HG03025 (cell line): Measurements from ENCODE around the gene ANKRD13C.
"Not testable (repeated sequence)": the region's sequence is repeated elsewhere in the genome, so short reads cannot be mapped to it uniquely, and the experiment has no call there.

Source experiments
- ATAC-seq: cut with Tn5 transposase; IDR thresholded peaks from one replicate; pipeline ENCODE4 v1.9.1; 2021; ENCODE audit warnings: mild to moderate bottlenecking, moderate library complexity; ENCODE audit not compliant: unreplicated experiment, low FRiP score

Gene ANKRD13C

DNA sequence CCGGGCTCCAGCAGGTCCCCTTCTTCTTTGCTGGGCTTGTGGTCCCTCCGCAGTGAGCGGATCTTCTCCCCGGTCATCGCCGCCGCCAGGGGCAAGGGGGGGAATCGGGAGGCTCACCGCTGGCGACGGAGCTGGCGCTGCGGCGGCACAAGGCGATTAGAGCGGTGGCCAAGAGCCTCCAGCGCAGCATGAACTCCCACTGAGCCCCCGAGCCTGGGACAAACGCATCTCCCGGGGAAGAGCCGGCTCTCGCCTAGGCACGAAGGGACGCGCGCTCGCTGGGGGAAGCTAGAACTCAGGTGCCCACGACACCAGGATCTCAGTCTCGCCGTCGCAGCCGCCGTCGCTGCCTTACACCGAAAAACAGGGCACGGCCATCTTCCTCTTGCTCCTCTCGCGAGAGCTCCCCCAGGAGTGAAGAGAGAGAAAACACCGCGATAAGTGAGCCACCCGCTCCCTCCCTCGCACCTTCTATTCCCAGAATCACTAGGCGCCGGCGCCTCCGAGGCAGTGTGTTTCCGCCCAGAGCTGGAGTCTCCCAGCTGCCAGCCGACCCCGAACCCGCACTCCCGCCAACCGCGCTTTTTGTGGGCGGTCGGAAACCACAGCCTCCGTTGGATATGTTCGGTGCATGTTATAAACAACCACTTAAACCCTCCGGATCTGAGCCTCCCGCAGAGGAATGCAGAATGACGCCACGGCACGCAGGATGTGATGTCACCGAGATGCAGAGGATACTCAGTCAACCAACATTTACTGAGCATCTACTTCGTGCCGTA lies at the start of gene ANKRD13C:
ANKRD13C (minus strand) TSS at position 391 of the 779 bp plus-strand sequence; CDS start at position 77, 314 bp downstream.
- peak; percentile 93 for ATAC-seq

GRCh38 chr1:70403759-70404158 lies 49.2 kb upstream of the ANKRD13C start:
- ATAC-seq: no peak

GRCh38 chr1:70401974-70402373 lies 47.5 kb upstream of the ANKRD13C start:
- no peak for ATAC-seq

DNA sequence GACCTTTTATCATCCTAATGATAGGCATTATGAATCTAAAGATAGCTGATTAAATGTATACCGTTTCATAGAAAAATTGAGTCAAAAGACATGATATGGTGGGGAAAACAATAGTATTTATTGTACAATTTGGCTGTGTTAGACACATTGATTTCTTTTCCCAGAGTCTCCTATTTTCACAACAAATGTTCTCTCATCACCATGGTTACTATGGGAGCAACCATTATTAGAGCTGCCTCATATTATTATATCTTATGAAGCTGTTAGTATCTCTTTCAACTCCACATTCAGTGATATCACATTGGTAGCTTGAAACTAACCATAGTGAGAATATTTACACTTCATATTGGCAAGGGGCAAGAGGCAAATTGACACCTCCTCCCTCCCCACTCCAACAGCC lies 45.8 kb upstream of the ANKRD13C start:
- no peak for ATAC-seq

- no peak for ATAC-seq
Measured at GRCh38 chr1:70397013-70397412, 42.5 kb upstream of the ANKRD13C start.

DNA sequence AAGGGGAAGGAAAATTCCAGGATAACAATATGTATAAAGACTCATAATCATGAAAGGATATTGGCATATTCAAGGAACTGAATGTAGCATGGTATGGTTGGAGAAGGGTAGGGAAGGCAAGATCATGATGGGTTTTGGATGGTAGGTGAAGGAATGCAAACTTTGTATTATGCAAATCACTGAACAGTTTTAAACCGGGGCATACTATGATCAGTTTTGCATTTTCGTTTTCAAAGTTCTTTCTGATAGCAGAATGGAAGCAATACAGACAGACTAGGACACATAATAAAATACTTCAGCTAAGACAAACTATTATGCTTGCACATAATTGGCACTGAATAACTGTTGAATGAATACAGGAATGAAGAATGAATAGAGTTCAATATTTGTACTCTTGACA lies 42.1 kb upstream of the ANKRD13C start:
- ATAC-seq: no peak

DNA sequence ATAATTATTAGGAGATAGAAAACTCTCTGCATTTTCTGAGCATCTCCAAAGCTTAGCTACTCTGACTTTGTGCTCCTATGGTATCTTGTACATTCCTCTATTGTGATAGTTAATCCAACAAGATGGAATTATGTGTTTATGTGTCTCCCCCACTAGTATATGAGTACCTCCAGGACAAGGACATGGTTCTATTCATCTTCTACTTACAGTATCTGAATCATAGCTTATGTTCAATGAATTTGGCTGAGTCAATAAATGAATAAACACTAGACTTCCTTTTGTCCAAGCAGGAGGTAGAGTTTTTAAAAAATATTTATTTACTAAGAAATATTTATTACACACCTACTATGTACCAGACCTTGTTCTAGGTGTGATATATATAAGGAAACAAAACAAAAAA lies 38.1 kb upstream of the ANKRD13C start:
- ATAC-seq: no peak

- no peak for ATAC-seq
Measured at GRCh38 chr1:70387507-70387906, 33.0 kb upstream of the ANKRD13C start.

DNA sequence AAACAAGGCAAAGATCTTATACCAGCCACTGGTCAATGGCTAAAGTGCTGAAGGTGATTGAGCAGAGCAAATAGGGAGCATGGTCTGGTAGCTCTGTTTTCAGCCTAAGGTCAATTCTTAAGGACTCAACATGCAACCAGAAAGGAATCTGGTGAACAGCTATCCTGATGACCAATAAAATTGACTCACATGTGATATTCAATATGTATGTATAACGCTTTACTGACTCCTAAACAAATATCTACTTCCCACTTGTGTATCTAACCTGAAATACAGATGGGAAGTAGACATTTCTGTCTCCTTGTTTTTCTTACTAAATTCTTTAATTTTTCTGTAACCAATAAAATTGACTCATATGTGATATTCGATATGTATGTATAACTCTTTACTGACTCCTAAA lies 31.6 kb upstream of the ANKRD13C start:
- ATAC-seq: no peak

GRCh38 chr1:70385477-70385876 lies 31.0 kb upstream of the ANKRD13C start:
- no peak for ATAC-seq

GRCh38 chr1:70384542-70384941 lies 30.0 kb upstream of the ANKRD13C start:
- no peak for ATAC-seq

DNA sequence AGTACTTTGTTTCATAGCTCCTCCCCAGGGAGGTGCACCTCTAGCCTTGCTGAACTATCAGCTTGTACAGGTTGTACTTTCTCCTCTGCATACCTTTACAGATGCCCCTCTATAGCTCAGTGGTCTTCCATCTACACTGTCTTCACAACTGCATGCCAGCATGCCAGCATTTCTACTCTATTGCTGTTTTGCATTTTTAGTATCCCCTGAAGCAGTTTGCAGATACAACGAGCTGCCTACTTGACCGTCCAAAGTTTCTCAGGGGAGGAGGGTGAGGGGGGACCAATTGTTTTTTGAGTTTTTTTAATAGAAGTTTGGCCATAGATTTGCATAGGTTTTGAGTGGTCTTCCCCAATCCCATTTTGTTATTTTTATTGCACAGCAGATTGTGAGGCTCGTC lies 29.0 kb upstream of the ANKRD13C start:
- ATAC-seq: no peak

- peak; percentile 59 for ATAC-seq
Measured at GRCh38 chr1:70382682-70383081, 28.2 kb upstream of the ANKRD13C start.

- no peak for ATAC-seq
Measured at GRCh38 chr1:70376196-70376595, 21.7 kb upstream of the ANKRD13C start.

DNA sequence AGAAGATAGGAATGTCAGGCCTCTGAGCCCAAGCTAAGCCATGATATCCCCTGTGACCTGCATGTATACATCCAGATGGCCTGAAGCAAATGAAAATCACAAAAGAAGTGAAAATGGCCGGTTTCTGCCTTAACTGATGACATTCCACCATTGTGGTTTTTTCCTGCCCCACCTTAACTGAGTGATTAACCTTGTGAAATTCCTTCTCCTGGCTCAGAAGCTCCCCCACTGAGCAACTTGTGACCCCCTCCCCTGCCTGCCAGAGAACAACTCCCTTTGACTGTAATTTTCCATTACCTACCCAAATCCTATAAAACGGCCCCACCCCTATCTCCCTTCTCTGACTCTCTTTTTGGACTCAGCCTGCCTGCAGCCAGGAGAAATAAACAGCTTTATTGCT lies 19.1 kb upstream of the ANKRD13C start:
- not testable (repeated sequence) for ATAC-seq

DNA sequence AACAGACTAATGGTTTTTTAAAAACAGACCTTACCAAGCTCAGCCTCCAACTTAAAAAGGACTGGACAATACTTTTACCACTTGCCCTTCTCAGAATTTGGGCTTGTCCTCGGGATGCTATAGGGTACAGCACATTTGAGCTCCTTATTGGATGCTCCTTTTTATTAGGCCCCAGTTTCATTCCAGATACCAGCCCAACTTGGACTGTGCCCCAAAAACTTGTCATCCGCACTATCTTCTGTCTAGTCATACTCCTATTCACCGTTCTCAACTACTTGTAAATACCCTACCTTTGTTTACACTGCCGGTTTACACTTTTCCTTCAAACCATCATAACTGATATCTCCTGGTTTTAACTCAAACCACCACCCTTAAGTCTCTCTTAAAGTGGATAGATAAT lies 17.9 kb upstream of the ANKRD13C start:
- ATAC-seq: no peak

DNA sequence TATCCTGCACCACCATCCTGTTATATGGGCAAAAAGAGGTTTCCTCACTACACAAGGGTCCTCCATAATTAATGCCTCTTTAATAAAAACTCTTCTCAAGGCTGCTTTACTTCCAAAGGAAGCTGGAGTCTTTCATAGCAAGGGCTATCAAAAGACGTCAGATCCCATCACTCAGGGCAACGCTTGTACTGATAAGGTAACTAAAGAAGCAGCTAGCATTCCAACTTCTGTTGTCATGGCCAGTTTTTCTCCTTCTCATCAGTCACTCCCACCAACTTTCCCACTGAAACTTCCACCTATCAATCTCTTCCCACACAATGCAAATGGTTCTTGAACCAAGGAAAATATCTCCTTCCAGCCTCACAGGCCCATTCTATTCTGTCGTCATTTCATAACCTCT lies 17.1 kb upstream of the ANKRD13C start:
- not testable (repeated sequence) for ATAC-seq

DNA sequence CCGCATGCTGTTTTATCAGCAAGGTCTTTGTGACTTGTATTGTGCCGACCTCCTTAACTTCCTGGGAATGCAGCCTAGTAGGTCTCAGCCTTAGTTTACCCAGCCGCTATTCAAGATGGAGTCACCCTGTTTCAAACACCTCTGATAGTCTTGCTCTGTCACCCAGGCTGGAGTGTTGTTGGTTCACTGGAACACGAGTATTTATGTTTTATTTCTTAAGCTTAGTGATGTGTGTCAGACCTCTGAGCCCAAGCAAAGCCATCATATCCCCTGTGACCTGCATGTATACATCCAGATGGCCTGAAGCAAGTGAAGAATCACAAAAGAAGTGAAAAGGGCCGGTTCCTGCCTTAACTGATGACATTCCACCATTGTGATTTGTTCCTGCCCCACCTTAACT lies 12.9 kb upstream of the ANKRD13C start:
- ATAC-seq: not testable (repeated sequence)

DNA sequence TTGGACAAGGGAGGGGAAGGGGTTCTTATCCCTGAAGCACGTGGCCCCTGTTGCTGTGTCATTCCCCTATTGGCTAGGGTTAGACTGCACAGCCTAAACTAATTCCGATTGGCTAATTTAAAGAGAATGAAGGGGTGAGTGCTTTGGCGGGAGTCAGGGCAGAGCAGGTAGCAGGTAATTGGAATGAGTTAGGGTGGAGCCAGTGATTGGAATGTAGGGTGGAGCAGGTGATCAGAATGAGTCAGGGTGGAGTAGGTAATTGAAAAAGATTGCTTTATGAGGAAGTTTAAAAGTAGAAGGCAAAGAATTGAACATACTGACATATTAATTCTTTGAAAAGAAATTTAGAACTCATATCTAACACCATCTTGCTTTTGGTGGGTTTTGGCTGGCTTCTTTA lies 12.5 kb upstream of the ANKRD13C start:
- not testable (repeated sequence) for ATAC-seq

DNA sequence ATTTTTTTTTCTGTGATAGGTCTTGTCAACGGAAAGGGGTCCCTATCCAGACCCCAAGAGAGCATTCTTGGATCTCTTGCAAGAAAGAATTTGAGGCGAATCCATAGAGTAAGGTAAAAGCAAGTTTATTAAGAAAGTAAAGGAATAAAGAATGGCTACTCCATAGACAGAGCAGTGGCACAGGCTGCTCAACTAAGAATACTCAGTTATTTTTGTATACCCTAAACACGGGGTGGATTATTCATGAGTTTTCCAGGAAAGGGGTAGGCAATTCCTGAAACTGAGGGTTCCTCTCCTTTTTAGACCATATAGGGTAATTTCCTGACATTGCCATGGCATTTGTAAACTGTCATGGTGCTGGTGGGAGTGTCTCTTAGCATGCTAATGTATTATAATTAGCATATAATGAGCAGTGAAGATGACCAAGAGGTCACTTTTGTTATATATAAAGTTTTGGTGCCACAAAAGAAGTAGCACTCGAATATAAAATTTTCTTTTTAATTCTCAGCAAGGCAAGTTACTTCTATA lies 12.0 kb upstream of the ANKRD13C start:
- ATAC-seq: not testable (repeated sequence)

GRCh38 chr1:70364439-70364838 lies 9.9 kb upstream of the ANKRD13C start:
- ATAC-seq: no peak

- no peak for ATAC-seq
Measured at GRCh38 chr1:70361727-70362398, 7.3 kb upstream of the ANKRD13C start.
